IMR-90 (cell line): Measurements from ENCODE around the gene STX17. TPM values are rescaled to one million over a fixed set of nuclear protein-coding genes. Genes with fewer than 3 reads are reported as not detected.

Experiments
- ATAC-seq: fragments of 200-7000 bp; cut with Tn5 transposase; 2 replicates; pipeline ENCODE4 v1.9.1; 2020; ENCODE audit warnings: low read depth, mild to moderate bottlenecking, moderate library complexity
- BruUV-seq: library from RNA; stranded (reverse); fragments of 400-500 nt; replicated peaks from 2 replicates; lab custom pipeline; 2021; lab: Mats Ljungman, UMichigan
- CTCF ChIA-PET: fragments of 300-600 bp; formaldehyde crosslinking; extraction: SDS; loops from one replicate; lab custom pipeline; 2021; ENCODE audit warnings: antibody characterized with exemption; lab: Yijun Ruan, JAX
- POLR2A ChIA-PET: fragments of 300-600 bp; sonication (Branson Sonifier 250); formaldehyde crosslinking; loops from one replicate; lab custom pipeline; 2022; ENCODE audit warnings: antibody characterized with exemption; ENCODE audit not compliant: unreplicated experiment; lab: Charles Lee
- DNase-seq: peaks from one replicate; pipeline ENCODE4 v3.0.0; 2013
- H2AFZ ChIP-seq: replicated peaks from 2 replicates; pipeline ENCODE3; 2013; ENCODE audit warnings: low read length, mild to moderate bottlenecking; ENCODE audit not compliant: poor library complexity
- H2AK5ac ChIP-seq: 2 replicates; pipeline ENCODE4 v1.6.1; 2013; ENCODE audit warnings: low read depth, low read length, inconsistent platforms
- H2AK9ac ChIP-seq: replicated peaks from 2 replicates; pipeline ENCODE3; 2013; ENCODE audit warnings: mild to moderate bottlenecking, low read depth, low read length, moderate library complexity; ENCODE audit not compliant: poor library complexity
- H2BK120ac ChIP-seq: 2 replicates; pipeline ENCODE4 v1.6.1; 2013; ENCODE audit warnings: low read depth, low read length, inconsistent platforms
- H2BK15ac ChIP-seq: 3 replicates; pipeline ENCODE4 v1.6.1; 2013; ENCODE audit warnings: low read depth, low read length, inconsistent platforms
- H2BK20ac ChIP-seq: 2 replicates; pipeline ENCODE4 v1.6.1; 2013; ENCODE audit warnings: low read depth, mild to moderate bottlenecking, inconsistent platforms, low read length, moderate library complexity
- H2BK5ac ChIP-seq: 2 replicates; pipeline ENCODE4 v1.6.1; 2013; ENCODE audit warnings: mild to moderate bottlenecking, low read depth, low read length, inconsistent platforms; ENCODE audit not compliant: poor library complexity, severe bottlenecking
- H3K14ac ChIP-seq: replicated peaks from 2 replicates; pipeline ENCODE4 v1.6.1; 2013; ENCODE audit warnings: low read depth, low read length, inconsistent platforms
- H3K18ac ChIP-seq: 2 replicates; pipeline ENCODE4 v1.6.1; 2013; ENCODE audit warnings: low read depth, low read length, control low read depth
- H3K23ac ChIP-seq: 2 replicates; pipeline ENCODE4 v1.6.1; 2013; ENCODE audit warnings: low read depth, low read length, inconsistent platforms
- H3K27ac ChIP-seq: 2 replicates; pipeline ENCODE4 v1.5.1; 2013; ENCODE audit warnings: mild to moderate bottlenecking, control low read depth, low read length; ENCODE audit not compliant: insufficient read depth
- H3K27me3 ChIP-seq: 2 replicates; pipeline ENCODE4 v1.6.1; 2013; ENCODE audit warnings: low read length; ENCODE audit not compliant: control insufficient read depth, insufficient read depth
- H3K36me3 ChIP-seq: 2 replicates; pipeline ENCODE4 v1.6.1; 2013; ENCODE audit warnings: low read length, mixed read lengths; ENCODE audit not compliant: control insufficient read depth, insufficient read depth
- H3K4ac ChIP-seq: 2 replicates; pipeline ENCODE4 v1.6.1; 2013; ENCODE audit warnings: low read depth, low read length, inconsistent platforms
- H3K4me1 ChIP-seq: 2 replicates; pipeline ENCODE4 v1.6.1; 2013; ENCODE audit warnings: low read length, mixed read lengths; ENCODE audit not compliant: control insufficient read depth, insufficient read depth
- H3K4me2 ChIP-seq: 2 replicates; pipeline ENCODE4 v1.6.1; 2013; ENCODE audit warnings: low read depth, mild to moderate bottlenecking, control low read depth, low read length, moderate library complexity
- H3K4me3 ChIP-seq: 2 replicates; pipeline ENCODE4 v1.5.1; 2013; ENCODE audit warnings: low read depth, mild to moderate bottlenecking, control low read depth, low read length, moderate library complexity; ENCODE audit not compliant: insufficient read depth
- H3K56ac ChIP-seq: 2 replicates; pipeline ENCODE4 v1.6.1; 2013; ENCODE audit warnings: low read length, inconsistent platforms; ENCODE audit not compliant: insufficient read depth; ENCODE audit errors: extremely low read depth
- H3K79me1 ChIP-seq, 2 experiments: 2 replicates each; pipeline ENCODE4 v1.6.1; 2013; ENCODE audit warnings: low read length in 2 of 2, inconsistent platforms in 1 of 2, low read depth in 1 of 2
- H3K9ac ChIP-seq: 2 replicates; pipeline ENCODE4 v1.6.1; 2013; ENCODE audit warnings: low read depth, low read length, control low read depth
- H3K9me1 ChIP-seq: 2 replicates; pipeline ENCODE4 v1.6.1; 2013; ENCODE audit warnings: low read length, inconsistent platforms; ENCODE audit not compliant: insufficient read depth
- H3K9me3 ChIP-seq: 2 replicates; pipeline ENCODE4 v1.6.1; 2013; ENCODE audit warnings: low read length; ENCODE audit not compliant: control insufficient read depth, insufficient read depth
- H4K20me1 ChIP-seq: 2 replicates; pipeline ENCODE4 v1.6.1; 2013; ENCODE audit warnings: low read length, inconsistent platforms; ENCODE audit not compliant: insufficient read depth
- H4K5ac ChIP-seq: 2 replicates; pipeline ENCODE4 v1.6.1; 2013; ENCODE audit warnings: mild to moderate bottlenecking, low read depth, low read length, control low read depth
- H4K8ac ChIP-seq, 2 experiments: 2 replicates each; pipeline ENCODE4 v1.6.1; 2013; ENCODE audit warnings: low read depth in 2 of 2, low read length in 2 of 2, control low read depth in 1 of 2, inconsistent platforms in 1 of 2
- H4K91ac ChIP-seq: 2 replicates; pipeline ENCODE4 v1.6.1; 2013; ENCODE audit warnings: low read depth, low read length, inconsistent platforms; ENCODE audit not compliant: insufficient read depth
- BHLHE40 ChIP-seq: fragments of 150-350 bp; IDR thresholded peaks from 2 replicates; pipeline ENCODE4 v1.6.1; 2016; ENCODE audit warnings: mild to moderate bottlenecking, low read depth, low read length
- CEBPB ChIP-seq: IDR thresholded peaks from 2 replicates; pipeline ENCODE4 v1.6.1; 2012; ENCODE audit warnings: low read depth, low read length, improper control_type of control experiment
- CHD1 ChIP-seq: IDR thresholded peaks from 2 replicates; pipeline ENCODE4 v1.6.1; 2012; ENCODE audit warnings: low read depth, low read length, improper control_type of control experiment
- FOS ChIP-seq: fragments of 150-350 bp; IDR thresholded peaks from 2 replicates; pipeline ENCODE4 v1.6.1; 2016; ENCODE audit warnings: low read depth, low read length
- MAFK ChIP-seq: IDR thresholded peaks from 2 replicates; pipeline ENCODE4 v1.6.1; 2012; ENCODE audit warnings: low read depth, low read length, improper control_type of control experiment
- MXI1 ChIP-seq: IDR thresholded peaks from 2 replicates; pipeline ENCODE4 v1.6.1; 2012; ENCODE audit warnings: low read depth, mild to moderate bottlenecking, low read length, moderate library complexity, borderline replicate concordance
- NFE2L2 ChIP-seq: fragments of 150-350 bp; IDR thresholded peaks from 2 replicates; pipeline ENCODE4 v1.6.1; 2016; ENCODE audit warnings: low read depth, mild to moderate bottlenecking, low read length
- POLR2A ChIP-seq: IDR thresholded peaks from 2 replicates; pipeline ENCODE4 v1.6.1; 2012; ENCODE audit warnings: mild to moderate bottlenecking, low read depth, low read length
- RAD21 ChIP-seq: IDR thresholded peaks from 2 replicates; pipeline ENCODE4 v1.6.1; 2012; ENCODE audit warnings: low read length, improper control_type of control experiment
- RCOR1 ChIP-seq: IDR thresholded peaks from 2 replicates; pipeline ENCODE4 v1.6.1; 2012; ENCODE audit warnings: mild to moderate bottlenecking, low read length, improper control_type of control experiment; ENCODE audit not compliant: insufficient replicate concordance
- SMC3 ChIP-seq: fragments of 150-350 bp; IDR thresholded peaks from 2 replicates; pipeline ENCODE4 v1.6.1; 2016; ENCODE audit warnings: low read depth, mild to moderate bottlenecking, antibody characterized with exemption, low read length, moderate library complexity
- WGBS, 2 experiments: methylation state at CpG; one replicate each; pipeline versions ENCODE4 v1.1.5 to v1.1.7; 2013; ENCODE audit warnings: missing lambda C conversion rate in 2 of 2; ENCODE audit not compliant: insufficient read length in 1 of 2; ENCODE audit errors: extremely low coverage in 2 of 2; 5-methylcytosine and 5-hydroxymethylcytosine counted together
- dilution Hi-C: fragments of 300-500 bp; cut with HindIII; formaldehyde crosslinking; loops from one replicate; pipeline ENCODE4 v1.14.3; 2018; ENCODE audit warnings: low sequenced_read_pairs; ENCODE audit not compliant: unreplicated experiment
- in situ Hi-C: fragments of 300-500 bp; cut with MboI; formaldehyde crosslinking; loops from 3 replicates; pipeline ENCODE4 v1.14.3; 2019; ENCODE audit warnings: low sequenced_read_pairs, inconsistent platforms, mixed read lengths
- intact Hi-C: fragments of 100-400 bp; cut with micrococcal nuclease; formaldehyde crosslinking; loops from 2 replicates; pipeline ENCODE4 v1.10.0; 2022
- polyA plus RNA-seq, 3 experiments: library from polyadenylated mRNA; depleted of rRNA; stranded (reverse); fragments of >200 nt; gene quantifications; 2 replicates each; pipeline ENCODE4 v1.2.3, GENCODE V29; 2012; ENCODE audit warnings: low replicate concordance in 1 of 3
- total RNA-seq: library from RNA; depleted of rRNA; stranded (reverse); fragments of >200 nt; gene quantifications from 2 replicates; pipeline ENCODE4 v1.2.3, GENCODE V29; 2012
- TF ChIP-seq, protein P1 (sequence below): fragments of 150-350 bp; IDR thresholded peaks from 2 replicates; pipeline ENCODE4 v1.6.1; 2017; ENCODE audit warnings: mild to moderate bottlenecking, antibody characterized with exemption, low read length, low read depth
- TF ChIP-seq, protein P2 (sequence below): fragments of 150-350 bp; IDR thresholded peaks from 2 replicates; pipeline ENCODE4 v1.6.1; 2016; ENCODE audit warnings: low read depth, mild to moderate bottlenecking, low read length, moderate library complexity, borderline replicate concordance
- TF ChIP-seq, protein P3 (sequence below): conservative IDR thresholded peaks from 2 replicates; pipeline ENCODE4 v1.5.1; 2012; ENCODE audit warnings: mild to moderate bottlenecking, low read depth, low read length, improper control_type of control experiment

The STX17 gene
- total and polyA plus RNA-seq, 2 of the 4 experiments (the other 2 are of a cell fraction): 6.2 to 11.7 TPM

DNA sequence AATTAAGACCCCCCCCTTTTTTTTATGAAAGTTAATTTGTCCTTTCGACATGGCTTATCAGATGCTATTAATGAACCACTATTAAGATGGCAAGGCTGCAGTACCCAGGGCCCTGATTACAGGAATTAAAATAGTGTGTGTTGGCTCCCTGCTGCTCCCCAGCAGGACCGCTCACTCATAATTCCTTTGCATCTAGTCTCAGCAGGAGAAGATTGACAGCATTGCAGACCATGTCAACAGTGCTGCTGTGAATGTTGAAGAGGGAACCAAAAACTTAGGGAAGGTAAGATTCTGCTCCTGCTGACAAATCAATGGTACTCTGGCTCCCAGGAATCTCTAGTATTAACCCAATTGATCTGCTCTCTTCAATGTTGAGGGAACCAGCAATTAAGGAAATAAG is 61.0 kb downstream of the STX17 start:
- H3K27me3 ChIP-seq: no peaks in the 10 kb centered on the region
- POLR2A ChIA-PET: no interaction called here
- CTCF ChIA-PET: interaction anchor here (0.9 kb wide), 1 partner anchor 12 kb away, joined by 3 read pairs; no protein-coding TSS in a partner anchor

More for the DNA sequence above, 61.0 kb downstream of the STX17 start:
- Histone ChIP-seq H4K8ac (no peak overlapping the region), H3K79me1 (no peaks in the 10 kb centered on the region; a peak in 1 of 4 replicates), H3K27ac (no peak overlapping the region), H2AFZ (no peak overlapping the region), H2AK9ac (no peak overlapping the region), H3K56ac (no peak overlapping the region), H3K18ac (no peak overlapping the region), H2AK5ac (no peak overlapping the region), H2BK20ac (no peak overlapping the region), H2BK5ac (no peak overlapping the region), H3K4me2 (no peak overlapping the region), H3K4me1 (no peaks in the 10 kb centered on the region; the same call in 1 of the 2 replicates), H3K4ac (no peak overlapping the region), H3K9me1 (peaks cover 3% of the 10 kb centered on the region; the same call in 1 of the 2 replicates), H2BK15ac (no peak overlapping the region), H3K9ac (no peak overlapping the region), H3K14ac (no peak overlapping the region), H2BK120ac (no peak overlapping the region), H3K4me3 (no peak overlapping the region), H3K9me3 (no peaks in the 10 kb centered on the region), H3K36me3 (peaks cover 11% of the 10 kb centered on the region), H3K23ac (no peak overlapping the region), H4K5ac (no peak overlapping the region), H4K91ac (no peak overlapping the region), H4K20me1 (no peaks in the 10 kb centered on the region)
- intact Hi-C loops (no loop called here), dilution Hi-C loops (no loop called here), in situ Hi-C loops (no loop called here)
- ATAC-seq (no peak), DNase-seq (no peak)
- no CpG with 5 or more reads among the region's 2 CpGs for WGBS, 2 experiments
- no TSS peak for BruUV-seq
- TF ChIP-seq, protein P1, sequence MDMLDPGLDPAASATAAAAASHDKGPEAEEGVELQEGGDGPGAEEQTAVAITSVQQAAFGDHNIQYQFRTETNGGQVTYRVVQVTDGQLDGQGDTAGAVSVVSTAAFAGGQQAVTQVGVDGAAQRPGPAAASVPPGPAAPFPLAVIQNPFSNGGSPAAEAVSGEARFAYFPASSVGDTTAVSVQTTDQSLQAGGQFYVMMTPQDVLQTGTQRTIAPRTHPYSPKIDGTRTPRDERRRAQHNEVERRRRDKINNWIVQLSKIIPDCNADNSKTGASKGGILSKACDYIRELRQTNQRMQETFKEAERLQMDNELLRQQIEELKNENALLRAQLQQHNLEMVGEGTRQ: no peak
- TF ChIP-seq, protein P2, sequence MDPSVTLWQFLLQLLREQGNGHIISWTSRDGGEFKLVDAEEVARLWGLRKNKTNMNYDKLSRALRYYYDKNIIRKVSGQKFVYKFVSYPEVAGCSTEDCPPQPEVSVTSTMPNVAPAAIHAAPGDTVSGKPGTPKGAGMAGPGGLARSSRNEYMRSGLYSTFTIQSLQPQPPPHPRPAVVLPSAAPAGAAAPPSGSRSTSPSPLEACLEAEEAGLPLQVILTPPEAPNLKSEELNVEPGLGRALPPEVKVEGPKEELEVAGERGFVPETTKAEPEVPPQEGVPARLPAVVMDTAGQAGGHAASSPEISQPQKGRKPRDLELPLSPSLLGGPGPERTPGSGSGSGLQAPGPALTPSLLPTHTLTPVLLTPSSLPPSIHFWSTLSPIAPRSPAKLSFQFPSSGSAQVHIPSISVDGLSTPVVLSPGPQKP: no peak
- no peak for TF ChIP-seq FOS
- TF ChIP-seq MAFK: no peak
- TF ChIP-seq, protein P3, sequence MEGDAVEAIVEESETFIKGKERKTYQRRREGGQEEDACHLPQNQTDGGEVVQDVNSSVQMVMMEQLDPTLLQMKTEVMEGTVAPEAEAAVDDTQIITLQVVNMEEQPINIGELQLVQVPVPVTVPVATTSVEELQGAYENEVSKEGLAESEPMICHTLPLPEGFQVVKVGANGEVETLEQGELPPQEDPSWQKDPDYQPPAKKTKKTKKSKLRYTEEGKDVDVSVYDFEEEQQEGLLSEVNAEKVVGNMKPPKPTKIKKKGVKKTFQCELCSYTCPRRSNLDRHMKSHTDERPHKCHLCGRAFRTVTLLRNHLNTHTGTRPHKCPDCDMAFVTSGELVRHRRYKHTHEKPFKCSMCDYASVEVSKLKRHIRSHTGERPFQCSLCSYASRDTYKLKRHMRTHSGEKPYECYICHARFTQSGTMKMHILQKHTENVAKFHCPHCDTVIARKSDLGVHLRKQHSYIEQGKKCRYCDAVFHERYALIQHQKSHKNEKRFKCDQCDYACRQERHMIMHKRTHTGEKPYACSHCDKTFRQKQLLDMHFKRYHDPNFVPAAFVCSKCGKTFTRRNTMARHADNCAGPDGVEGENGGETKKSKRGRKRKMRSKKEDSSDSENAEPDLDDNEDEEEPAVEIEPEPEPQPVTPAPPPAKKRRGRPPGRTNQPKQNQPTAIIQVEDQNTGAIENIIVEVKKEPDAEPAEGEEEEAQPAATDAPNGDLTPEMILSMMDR: no peak
- no peak for TF ChIP-seq CEBPB
- no peak for TF ChIP-seq POLR2A
- TF ChIP-seq MXI1: no peak
- TF ChIP-seq CHD1: no peak
- no peak for TF ChIP-seq NFE2L2
- TF ChIP-seq RAD21: no peak
- TF ChIP-seq SMC3: no peak
- TF ChIP-seq RCOR1: no peak
- no peak for TF ChIP-seq BHLHE40
